GM21825 (cell line): Measurements from ENCODE around the gene NPEPL1.
"Not testable (repeated sequence)": the region's sequence is repeated elsewhere in the genome, so short reads cannot be mapped to it uniquely, and the experiment has no call there.

ENCODE experiments used
- ATAC-seq: cut with Tn5 transposase; IDR thresholded peaks from one replicate; pipeline ENCODE4 v1.9.1; 2021; ENCODE audit warnings: mild to moderate bottlenecking, moderate library complexity; ENCODE audit not compliant: unreplicated experiment

NPEPL1 gene

DNA sequence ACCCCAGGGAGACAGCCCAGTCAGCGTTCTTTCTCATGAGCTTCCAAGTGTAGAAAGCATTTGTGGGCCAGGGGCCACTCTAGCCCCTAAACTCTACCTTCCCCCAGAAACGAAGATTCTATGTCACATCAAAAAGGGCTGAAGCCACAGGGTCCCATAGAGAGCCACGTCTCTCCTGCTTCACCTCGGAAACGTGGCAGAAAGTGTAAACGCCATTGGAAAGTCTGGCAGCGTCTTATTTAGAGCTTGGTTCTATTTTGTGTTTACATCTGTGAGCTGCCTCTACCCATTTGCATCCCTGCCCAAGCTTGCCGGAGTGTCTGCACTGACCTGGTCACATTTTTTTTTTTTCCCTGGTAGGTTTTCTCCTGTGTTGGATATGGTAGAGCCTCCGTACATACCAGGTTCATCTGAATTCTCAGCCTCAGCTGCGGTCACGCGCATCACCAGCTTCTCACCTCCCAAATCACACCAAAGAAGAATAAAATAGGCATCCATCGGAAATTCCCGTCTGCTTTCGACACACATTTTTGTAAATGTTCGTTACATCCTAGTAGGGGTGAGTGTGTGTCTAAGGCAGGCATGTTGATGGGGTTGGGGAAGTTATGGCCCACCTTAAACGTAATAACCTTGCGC is 62.6 kb downstream of the NPEPL1 start:
- no peak for ATAC-seq

DNA sequence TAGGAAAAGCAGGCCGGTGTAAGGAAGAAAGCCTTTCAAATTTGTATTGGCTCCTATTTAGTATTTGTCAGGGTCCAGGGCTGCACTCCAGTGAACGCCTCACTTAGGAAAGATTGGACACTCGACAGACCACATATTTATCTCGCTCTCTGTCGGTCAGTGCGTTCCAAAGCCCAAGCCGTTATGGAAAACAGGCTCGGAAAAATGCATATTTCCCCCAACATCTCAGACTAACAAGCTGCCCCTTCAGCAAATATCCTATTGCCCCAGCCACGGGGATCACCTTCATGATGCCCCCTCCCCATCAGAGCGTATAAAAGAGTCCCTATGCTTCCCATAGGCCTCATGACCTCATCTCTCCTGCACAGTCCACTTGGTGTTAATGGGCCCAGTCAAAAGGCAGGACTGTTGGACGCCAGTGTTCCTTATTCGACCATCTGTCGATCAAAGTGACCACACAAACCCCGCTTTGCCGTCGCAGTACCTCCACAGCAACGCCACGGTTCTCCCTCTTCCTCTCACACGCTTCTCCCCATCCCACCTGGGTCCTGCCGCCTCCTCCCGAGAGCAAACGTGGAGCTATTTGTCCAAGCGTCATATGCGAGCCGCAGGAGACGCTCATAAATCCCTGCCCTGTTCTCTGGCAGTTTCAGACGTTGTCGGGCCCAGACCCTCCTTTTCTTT is 63.3 kb downstream of the NPEPL1 start:
- ATAC-seq, result no peak

DNA sequence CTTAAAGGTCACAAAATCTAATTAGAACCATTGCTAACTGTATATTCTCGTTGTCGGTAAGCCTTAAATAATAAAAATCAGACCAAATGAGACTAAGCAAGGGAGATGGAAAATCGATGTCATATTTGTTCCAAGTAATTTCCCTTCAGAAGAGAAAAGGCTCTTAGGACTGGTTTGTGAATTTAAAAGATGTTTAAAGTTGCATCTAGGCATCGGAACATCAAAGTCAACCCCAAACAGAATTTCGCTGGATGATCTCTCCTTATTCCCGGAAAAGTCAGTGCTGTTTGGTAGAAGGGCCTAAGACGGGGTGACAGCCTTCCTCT is 63.8 kb downstream of the NPEPL1 start:
- ATAC-seq, result no peak

DNA sequence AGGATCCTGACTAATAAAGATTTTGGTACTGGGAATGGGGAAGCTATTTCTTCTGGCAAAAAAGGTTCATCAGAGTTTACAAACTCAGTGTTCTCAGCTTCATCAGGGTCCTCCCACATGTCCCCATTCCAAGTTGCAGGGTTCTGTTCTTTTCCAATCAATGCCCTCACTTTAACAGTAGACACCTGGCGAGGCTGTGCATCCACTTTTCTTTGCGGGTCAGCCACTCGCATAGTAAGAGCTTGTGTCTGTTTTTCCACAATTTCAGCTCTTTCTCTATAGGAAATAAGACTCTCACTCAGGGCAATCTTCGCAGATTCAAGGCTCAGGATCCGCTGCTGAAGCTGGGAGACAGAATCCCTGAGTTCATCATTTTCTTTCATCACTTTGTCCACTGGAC is 65.0 kb downstream of the NPEPL1 start:
- ATAC-seq, result not testable (repeated sequence)

DNA sequence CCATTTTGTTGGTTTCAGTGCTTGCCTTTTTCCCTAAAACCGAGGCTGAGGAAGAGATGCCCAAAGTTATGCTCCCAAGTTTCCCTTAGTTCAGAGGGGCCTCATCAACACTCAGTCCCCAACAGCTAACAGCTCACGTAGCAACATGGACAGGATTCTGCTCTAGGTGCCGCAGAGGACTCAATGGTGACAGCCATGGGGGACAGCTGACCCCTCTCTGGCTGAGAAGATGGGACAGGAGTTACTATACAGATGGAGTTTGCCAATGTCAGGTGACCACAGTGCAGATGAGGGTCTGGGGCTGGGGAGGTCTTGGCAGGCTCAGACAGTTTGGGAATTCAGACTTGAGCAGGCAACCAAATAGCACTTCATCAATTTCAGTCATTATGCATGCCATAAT is 67.3 kb downstream of the NPEPL1 start:
- no peak for ATAC-seq

DNA sequence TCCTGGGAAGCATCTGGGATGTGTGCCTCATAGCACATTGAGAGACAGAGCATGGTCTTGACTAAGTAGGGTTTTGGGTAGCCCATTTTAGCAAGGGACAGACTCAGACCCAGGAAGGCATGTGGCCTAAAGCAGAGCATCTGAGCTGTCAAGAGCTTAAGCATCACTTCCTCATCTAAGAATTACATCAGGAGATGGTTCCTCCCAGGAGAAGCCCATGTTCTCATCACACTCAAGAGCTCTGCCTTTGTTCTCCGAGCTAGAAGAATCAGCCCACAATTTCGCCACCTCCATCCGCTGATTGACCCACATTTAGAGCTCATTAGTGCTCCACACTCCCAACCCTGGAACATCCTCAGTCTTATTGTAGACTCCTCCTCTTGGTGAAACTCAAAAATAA is 68.3 kb downstream of the NPEPL1 start:
- no peak for ATAC-seq

DNA sequence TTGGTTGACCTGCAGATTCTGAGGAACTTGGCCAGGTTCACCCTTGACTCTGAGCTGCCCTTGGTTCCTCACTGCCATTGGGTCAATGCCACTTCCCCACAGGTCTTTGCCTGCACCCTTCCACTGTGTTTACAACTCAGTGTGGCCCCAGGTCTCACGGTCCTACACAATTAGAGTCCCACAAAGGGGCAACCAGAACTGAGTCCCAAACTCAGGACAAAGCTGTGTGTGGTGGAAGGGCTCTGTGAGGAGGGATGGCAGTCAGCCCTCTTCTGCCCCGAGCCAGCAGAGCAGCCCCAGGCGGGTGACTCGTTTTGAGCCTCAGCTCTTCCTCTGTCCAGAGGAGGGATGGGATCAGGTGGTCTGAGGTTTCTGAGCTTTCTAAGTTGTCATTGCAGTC is 69.5 kb downstream of the NPEPL1 start:
- no peak for ATAC-seq

DNA sequence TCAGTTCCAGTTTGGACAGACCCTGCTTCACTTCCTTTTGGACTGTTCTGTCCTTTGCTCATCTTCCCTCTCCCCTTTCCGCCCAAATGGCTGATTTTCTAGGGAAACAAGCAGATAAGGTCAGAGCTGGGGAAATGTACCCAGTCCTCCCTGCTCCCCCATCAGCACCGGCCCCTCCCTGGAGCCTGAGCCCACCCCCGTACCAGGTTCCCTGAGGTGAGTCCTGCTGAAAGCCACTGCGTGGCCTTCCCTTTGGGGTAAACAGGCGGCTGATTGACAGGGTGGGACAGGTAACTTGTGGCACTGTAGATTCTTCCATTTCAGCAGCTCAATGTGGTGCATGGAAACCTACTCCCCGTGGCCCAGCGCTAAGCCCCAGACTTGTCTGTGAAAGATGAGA is 70.5 kb downstream of the NPEPL1 start:
- no peak for ATAC-seq
